GM12878 (cell line): Measurements from ENCODE around the gene RFT1.

Source experiments
- CREB1 ChIP-seq: IDR thresholded peaks from 2 replicates; pipeline ENCODE4 v1.6.1; 2012; ENCODE audit warnings: low read depth, mild to moderate bottlenecking, inconsistent platforms
- EP300 ChIP-seq, 2 experiments: fragments of 150-350 bp in 1 of 2; IDR thresholded peaks; 2 replicates each; pipeline ENCODE4 v1.6.1; 2011 to 2012; ENCODE audit warnings: low read depth in 2 of 2, low read length in 2 of 2, borderline replicate concordance in 1 of 2, improper control_type of control experiment in 1 of 2, inconsistent platforms in 1 of 2; ENCODE audit not compliant: control insufficient read depth in 1 of 2
- POLR2A ChIP-seq: IDR thresholded peaks from 2 replicates; pipeline ENCODE4 v1.6.1; 2011; ENCODE audit warnings: low read depth, mild to moderate bottlenecking, low read length
- RFX5 ChIP-seq: IDR thresholded peaks from 2 replicates; pipeline ENCODE4 v1.6.1; 2011; ENCODE audit warnings: low read depth, low read length, improper control_type of control experiment
- TF ChIP-seq, protein P1 (sequence below): IDR thresholded peaks from 2 replicates; pipeline ENCODE4 v1.6.1; 2012; ENCODE audit warnings: low read depth, low read length, improper control_type of control experiment

DNA sequence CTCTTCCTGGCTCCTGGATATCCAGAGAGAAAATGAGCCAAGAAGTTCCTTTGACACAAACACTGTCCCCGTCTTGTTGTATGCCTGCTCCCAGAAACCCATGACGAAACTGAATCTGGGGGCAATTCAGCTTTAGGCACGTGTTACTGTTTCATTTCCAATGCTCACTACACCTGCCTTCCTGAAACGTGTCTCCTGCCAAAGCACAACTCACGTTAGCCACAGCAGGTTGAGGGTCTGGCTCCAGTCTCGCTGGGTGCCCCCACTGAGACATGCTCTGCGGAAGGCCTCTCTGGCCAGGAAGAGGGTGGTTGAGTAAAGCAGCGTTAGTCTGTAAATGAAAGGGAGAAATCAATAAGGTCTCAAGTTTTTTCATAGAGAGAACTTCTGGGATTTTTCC, 6.7 kb downstream of the RFT1 start:
- TF ChIP-seq RFX5 (no peak), POLR2A (no peak), EP300 (IDR thresholded peaks at IDR 0.05; ENCODE audit: borderline replicate concordance in 1 of 2, control insufficient read depth in 1 of 2, low read depth in 2 of 2, low read length in 2 of 2) (no peak), CREB1 (no peak)
- TF ChIP-seq, protein P1, sequence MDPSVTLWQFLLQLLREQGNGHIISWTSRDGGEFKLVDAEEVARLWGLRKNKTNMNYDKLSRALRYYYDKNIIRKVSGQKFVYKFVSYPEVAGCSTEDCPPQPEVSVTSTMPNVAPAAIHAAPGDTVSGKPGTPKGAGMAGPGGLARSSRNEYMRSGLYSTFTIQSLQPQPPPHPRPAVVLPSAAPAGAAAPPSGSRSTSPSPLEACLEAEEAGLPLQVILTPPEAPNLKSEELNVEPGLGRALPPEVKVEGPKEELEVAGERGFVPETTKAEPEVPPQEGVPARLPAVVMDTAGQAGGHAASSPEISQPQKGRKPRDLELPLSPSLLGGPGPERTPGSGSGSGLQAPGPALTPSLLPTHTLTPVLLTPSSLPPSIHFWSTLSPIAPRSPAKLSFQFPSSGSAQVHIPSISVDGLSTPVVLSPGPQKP, result no peak
